Stimulated activated memory B cell treated with anti-CD40 and anti-IgM and Interleukin-4, amounts not matched to agents 10 μg/mL and 1 μg/mL and 100 μg/mL, for 72 hours (primary cell): ENCODE measurements around the gene NFATC2.

Experiments used
- ATAC-seq: fragments of 150-1000 bp; cut with Tn5 transposase; 2 replicates; pipeline ENCODE4 v1.10.0; 2021
- H3K27ac Mint-ChIP-seq: one replicate; pipeline ENCODE4 v1.8.0; 2022; ENCODE audit warnings: mild to moderate bottlenecking, mixed read lengths
- H3K27me3 Mint-ChIP-seq: one replicate; pipeline ENCODE4 v1.8.0; 2022; ENCODE audit warnings: mixed read lengths
- H3K36me3 Mint-ChIP-seq: one replicate; pipeline ENCODE4 v1.8.0; 2022; ENCODE audit warnings: mixed read lengths
- H3K4me1 Mint-ChIP-seq: one replicate; pipeline ENCODE4 v1.8.0; 2022; ENCODE audit warnings: mixed read lengths
- H3K4me3 Mint-ChIP-seq: one replicate; pipeline ENCODE4 v1.8.0; 2022; ENCODE audit warnings: mild to moderate bottlenecking, moderate library complexity, mixed read lengths
- H3K9me3 Mint-ChIP-seq: one replicate; pipeline ENCODE4 v1.8.0; 2022; ENCODE audit warnings: mixed read lengths

Gene NFATC2

GRCh38 chr20:51361258-51361657 is 181.3 kb downstream of the NFATC2 start:
- H3K27ac Mint-ChIP-seq = no peak overlapping the region
- H3K4me1 Mint-ChIP-seq = no peaks in the 10 kb centered on the region
- H3K36me3 Mint-ChIP-seq = peaks cover 7% of the 10 kb centered on the region

GRCh38 chr20:51360451-51361201 is 181.9 kb downstream of the NFATC2 start:
- ATAC-seq = no peak
- Mint-ChIP-seq H3K9me3 (peaks cover 19% of the 10 kb centered on the region), H3K4me3 (no peak overlapping the region), H3K36me3 (peaks cover 7% of the 10 kb centered on the region), H3K27ac (no peak overlapping the region), H3K27me3 (peaks cover 16% of the 10 kb centered on the region), H3K4me1 (no peaks in the 10 kb centered on the region)

More at GRCh38 chr20:51361258-51361657, 181.3 kb downstream of the NFATC2 start:
- Mint-ChIP-seq H3K9me3 (peaks cover 19% of the 10 kb centered on the region), H3K4me3 (no peak overlapping the region), H3K27me3 (peaks cover 17% of the 10 kb centered on the region)
- no peak for ATAC-seq

GRCh38 chr20:51359947-51360346 is 182.6 kb downstream of the NFATC2 start:
- ATAC-seq = no peak
- Mint-ChIP-seq H3K9me3 (peaks cover 19% of the 10 kb centered on the region), H3K27ac (no peak overlapping the region), H3K36me3 (peaks cover 7% of the 10 kb centered on the region), H3K27me3 (peaks cover 21% of the 10 kb centered on the region), H3K4me3 (no peak overlapping the region), H3K4me1 (no peaks in the 10 kb centered on the region)

GRCh38 chr20:51359401-51359800 is 183.1 kb downstream of the NFATC2 start:
- no peak overlapping the region for H3K27ac Mint-ChIP-seq
- ATAC-seq = no peak
- peaks cover 19% of the 10 kb centered on the region for H3K9me3 Mint-ChIP-seq
- H3K4me3 Mint-ChIP-seq = no peak overlapping the region
- H3K36me3 Mint-ChIP-seq = peaks cover 7% of the 10 kb centered on the region
- H3K4me1 Mint-ChIP-seq = no peaks in the 10 kb centered on the region
- peaks cover 26% of the 10 kb centered on the region for H3K27me3 Mint-ChIP-seq

GRCh38 chr20:51358032-51358724 is 184.3 kb downstream of the NFATC2 start:
- Mint-ChIP-seq H3K4me1 (no peaks in the 10 kb centered on the region), H3K27ac (no peak overlapping the region), H3K9me3 (peaks cover 12% of the 10 kb centered on the region), H3K27me3 (peaks cover 27% of the 10 kb centered on the region), H3K4me3 (no peak overlapping the region), H3K36me3 (no peaks in the 10 kb centered on the region)
- ATAC-seq = no peak

- Mint-ChIP-seq H3K27me3 (peaks cover 27% of the 10 kb centered on the region), H3K4me3 (no peak overlapping the region), H3K36me3 (no peaks in the 10 kb centered on the region), H3K4me1 (no peaks in the 10 kb centered on the region), H3K9me3 (peaks cover 9% of the 10 kb centered on the region), H3K27ac (no peak overlapping the region)
- no peak for ATAC-seq
These were observed 185.0 kb downstream of the NFATC2 start for GRCh38 chr20:51357543-51357942.

- Mint-ChIP-seq H3K27ac (no peak overlapping the region), H3K4me3 (no peak overlapping the region), H3K9me3 (peaks cover 9% of the 10 kb centered on the region), H3K27me3 (peaks cover 27% of the 10 kb centered on the region), H3K36me3 (no peaks in the 10 kb centered on the region), H3K4me1 (no peaks in the 10 kb centered on the region)
- ATAC-seq = no peak
These were observed 185.6 kb downstream of the NFATC2 start for GRCh38 chr20:51356871-51357270.

GRCh38 chr20:51354769-51355319 is 187.7 kb downstream of the NFATC2 start:
- Mint-ChIP-seq H3K27me3 (peaks cover 27% of the 10 kb centered on the region), H3K36me3 (no peaks in the 10 kb centered on the region), H3K27ac (no peak overlapping the region), H3K9me3 (peaks cover 9% of the 10 kb centered on the region), H3K4me3 (no peak overlapping the region), H3K4me1 (no peaks in the 10 kb centered on the region)
- ATAC-seq = no peak

GRCh38 chr20:51354191-51354768 is 188.2 kb downstream of the NFATC2 start:
- H3K36me3 Mint-ChIP-seq = no peaks in the 10 kb centered on the region
- H3K4me1 Mint-ChIP-seq = no peaks in the 10 kb centered on the region
- H3K27me3 Mint-ChIP-seq = peaks cover 27% of the 10 kb centered on the region
- H3K27ac Mint-ChIP-seq = no peak overlapping the region
- ATAC-seq = no peak
- peaks cover 9% of the 10 kb centered on the region for H3K9me3 Mint-ChIP-seq
- no peak overlapping the region for H3K4me3 Mint-ChIP-seq

- no peak overlapping the region for H3K4me3 Mint-ChIP-seq
- H3K9me3 Mint-ChIP-seq = peaks cover 9% of the 10 kb centered on the region
- peaks cover 26% of the 10 kb centered on the region for H3K27me3 Mint-ChIP-seq
- no peaks in the 10 kb centered on the region for H3K36me3 Mint-ChIP-seq
- H3K4me1 Mint-ChIP-seq = no peaks in the 10 kb centered on the region
- no peak for ATAC-seq
- no peak overlapping the region for H3K27ac Mint-ChIP-seq
These were observed 189.0 kb downstream of the NFATC2 start for GRCh38 chr20:51353491-51353890.

- no peak overlapping the region for H3K27ac Mint-ChIP-seq
- no peaks in the 10 kb centered on the region for H3K36me3 Mint-ChIP-seq
- H3K4me1 Mint-ChIP-seq = no peaks in the 10 kb centered on the region
- peaks cover 4% of the 10 kb centered on the region for H3K9me3 Mint-ChIP-seq
- H3K27me3 Mint-ChIP-seq = peaks cover 19% of the 10 kb centered on the region
- no peak overlapping the region for H3K4me3 Mint-ChIP-seq
- no peak for ATAC-seq
These were observed 189.7 kb downstream of the NFATC2 start for GRCh38 chr20:51352791-51353190.

- Mint-ChIP-seq H3K36me3 (no peaks in the 10 kb centered on the region), H3K4me3 (no peak overlapping the region), H3K9me3 (no peaks in the 10 kb centered on the region), H3K27me3 (peaks cover 10% of the 10 kb centered on the region), H3K4me1 (no peaks in the 10 kb centered on the region), H3K27ac (no peak overlapping the region)
- ATAC-seq = no peak
These were observed 191.4 kb downstream of the NFATC2 start for GRCh38 chr20:51350941-51351631.

- no peak overlapping the region for H3K4me3 Mint-ChIP-seq
- no peak for ATAC-seq
- H3K4me1 Mint-ChIP-seq = no peaks in the 10 kb centered on the region
- peaks cover 4% of the 10 kb centered on the region for H3K9me3 Mint-ChIP-seq
- no peak overlapping the region for H3K27ac Mint-ChIP-seq
- no peaks in the 10 kb centered on the region for H3K27me3 Mint-ChIP-seq
- H3K36me3 Mint-ChIP-seq = peaks cover 3% of the 10 kb centered on the region
These were observed 193.6 kb downstream of the NFATC2 start for GRCh38 chr20:51348876-51349275.

- no peak overlapping the region for H3K27ac Mint-ChIP-seq
- ATAC-seq = no peak
- H3K27me3 Mint-ChIP-seq = peaks cover 8% of the 10 kb centered on the region
- no peaks in the 10 kb centered on the region for H3K4me1 Mint-ChIP-seq
- H3K9me3 Mint-ChIP-seq = peaks cover 14% of the 10 kb centered on the region
- peaks cover 14% of the 10 kb centered on the region for H3K36me3 Mint-ChIP-seq
- H3K4me3 Mint-ChIP-seq = no peak overlapping the region
These were observed 194.7 kb downstream of the NFATC2 start for GRCh38 chr20:51347831-51348230.
